AG08396 (cell line): Measurements from ENCODE around the gene MRPL1.
"Not testable (repeated sequence)": the region's sequence is repeated elsewhere in the genome, so short reads cannot be mapped to it uniquely, and the experiment has no call there.

Experiments used
- DNase-seq: peaks from one replicate; pipeline ENCODE4 v3.0.0; 2012; ENCODE audit warnings: low spot score, mixed read lengths

Gene MRPL1

DNA sequence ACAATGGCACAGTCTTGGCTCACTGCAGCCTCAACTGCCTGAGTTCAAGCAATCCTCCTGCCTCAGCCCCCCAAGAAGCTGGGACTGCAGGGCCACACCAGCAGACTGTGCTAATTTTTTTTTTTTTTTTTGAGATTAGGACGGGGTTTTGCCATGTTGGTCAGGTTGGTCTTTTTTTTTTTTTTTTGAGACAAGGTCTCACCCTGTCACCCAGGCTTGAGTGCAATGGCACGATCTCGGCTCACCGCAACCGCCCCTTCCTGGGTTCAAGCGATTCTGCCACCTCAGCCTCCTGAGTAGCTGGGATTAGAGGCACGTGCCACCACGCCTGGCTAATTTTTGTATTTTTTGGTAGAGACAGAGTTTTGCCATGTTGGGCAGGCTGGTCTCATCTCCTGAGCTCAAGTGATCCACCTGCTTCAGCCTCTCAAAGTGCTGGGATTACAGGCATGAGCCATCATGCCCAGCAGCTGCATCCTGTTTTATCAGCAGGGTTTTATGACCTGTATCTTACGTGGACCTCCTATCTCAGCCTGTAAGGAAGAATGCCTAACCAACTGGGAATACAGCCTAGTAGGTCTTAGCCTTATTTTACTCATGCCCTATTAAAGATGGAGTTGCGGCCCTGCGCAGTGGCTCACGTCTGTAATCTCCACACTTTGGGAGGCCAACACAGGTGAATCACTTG lies 13.2 kb upstream of the MRPL1 start:
- DNase-seq = no peak

- no peak for DNase-seq
Measured at GRCh38 chr4:77852892-77853495, 9.6 kb upstream of the MRPL1 start.

- DNase-seq = no peak
Measured at GRCh38 chr4:77854431-77855111, 8.1 kb upstream of the MRPL1 start.

- no peak for DNase-seq
Measured at GRCh38 chr4:77856152-77856551, 6.5 kb upstream of the MRPL1 start.

DNA sequence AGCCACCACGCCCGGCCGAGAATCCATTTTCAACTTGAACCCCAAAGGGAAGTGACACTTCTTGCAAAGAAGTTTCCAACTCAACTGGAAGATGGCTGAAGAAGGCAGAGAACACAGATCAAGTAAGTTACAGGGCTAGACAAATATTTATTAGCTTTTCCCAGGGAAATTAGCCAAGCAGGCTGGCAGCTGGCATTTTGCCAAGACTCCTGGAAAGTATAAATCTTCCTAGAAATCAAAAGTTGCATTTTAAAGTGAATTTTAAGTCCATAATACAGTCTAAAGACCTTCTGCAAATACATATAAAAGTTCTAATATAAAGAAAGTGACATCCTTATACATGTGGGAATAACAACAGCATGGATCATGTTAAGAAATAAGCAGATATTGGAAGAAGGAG lies 3.4 kb upstream of the MRPL1 start:
- DNase-seq = no peak

DNA sequence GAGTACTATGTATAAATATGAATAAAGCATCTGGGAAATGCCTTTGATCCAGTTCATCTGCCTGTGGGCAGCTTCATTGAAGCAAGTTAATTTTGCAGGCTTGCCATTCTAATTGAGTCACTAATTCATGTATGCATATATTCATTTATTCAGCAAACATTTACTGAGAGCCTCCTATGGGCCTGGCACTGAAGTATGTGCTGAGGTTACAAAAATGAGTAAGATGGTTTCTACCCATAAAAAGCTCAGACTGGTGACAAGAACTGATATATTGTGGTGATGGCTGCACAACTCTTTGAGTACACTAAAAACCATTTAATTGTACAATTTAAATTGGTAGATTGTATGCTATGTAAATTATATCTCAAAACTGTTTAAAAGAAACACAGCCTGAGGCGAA lies 1.1 kb upstream of the MRPL1 start:
- no peak for DNase-seq

GRCh38 chr4:77863341-77863740 lies 711 bp downstream of the MRPL1 start:
- not testable (repeated sequence) for DNase-seq

DNA sequence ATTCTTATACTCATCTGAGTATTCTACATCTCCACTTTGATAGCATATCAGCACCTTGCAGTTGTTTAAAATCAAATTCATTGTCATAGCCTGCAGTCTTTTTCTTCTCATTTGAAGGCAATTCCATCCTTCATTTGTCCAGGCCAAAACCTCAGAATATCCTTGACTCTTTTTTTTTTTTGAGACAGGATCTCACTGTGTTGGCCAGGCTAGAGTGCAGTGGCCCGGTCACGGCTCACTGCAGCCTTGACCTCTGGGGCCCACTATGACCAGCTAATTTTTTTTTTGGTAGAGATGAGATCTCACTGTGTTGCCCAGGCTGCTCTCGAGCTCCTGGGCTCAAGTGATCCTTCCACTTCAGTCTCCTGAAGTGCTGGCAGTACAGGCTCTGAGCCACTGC lies 2.6 kb downstream of the MRPL1 start:
- no peak for DNase-seq

DNA sequence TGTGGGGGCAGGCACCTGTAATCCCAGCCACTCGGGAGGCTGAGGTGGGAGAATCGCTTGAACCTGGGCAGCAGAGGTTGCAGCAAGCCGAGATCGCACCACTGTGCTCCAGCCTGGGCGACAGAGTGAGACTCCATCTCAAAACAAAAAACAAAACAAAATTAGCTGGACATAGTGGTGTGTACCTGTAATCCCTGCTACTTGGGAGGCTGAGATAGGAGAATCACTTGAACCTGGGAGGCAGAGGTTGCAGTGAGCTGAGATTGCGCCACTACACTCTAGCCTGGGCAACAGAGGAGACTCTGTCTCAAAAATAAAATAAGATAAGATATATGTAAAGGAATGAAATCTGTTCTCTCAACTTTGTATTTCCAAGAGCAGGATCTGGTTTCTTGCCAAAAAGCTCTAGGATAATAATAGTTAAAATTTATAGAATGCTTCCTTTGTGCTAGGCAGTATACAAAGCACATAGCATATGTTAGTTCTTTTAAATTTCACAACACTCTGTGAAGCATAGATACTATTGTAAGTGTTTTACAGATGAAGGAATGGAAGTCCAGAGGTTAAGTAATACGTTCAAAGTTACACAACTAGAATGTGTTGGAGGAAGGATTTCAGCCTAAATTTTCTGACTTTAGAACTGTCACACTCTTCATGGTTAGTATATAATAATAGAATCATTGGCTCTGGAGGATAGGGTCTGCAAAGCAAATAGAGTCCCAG lies 10.3 kb downstream of the MRPL1 start:
- DNase-seq = no peak

DNA sequence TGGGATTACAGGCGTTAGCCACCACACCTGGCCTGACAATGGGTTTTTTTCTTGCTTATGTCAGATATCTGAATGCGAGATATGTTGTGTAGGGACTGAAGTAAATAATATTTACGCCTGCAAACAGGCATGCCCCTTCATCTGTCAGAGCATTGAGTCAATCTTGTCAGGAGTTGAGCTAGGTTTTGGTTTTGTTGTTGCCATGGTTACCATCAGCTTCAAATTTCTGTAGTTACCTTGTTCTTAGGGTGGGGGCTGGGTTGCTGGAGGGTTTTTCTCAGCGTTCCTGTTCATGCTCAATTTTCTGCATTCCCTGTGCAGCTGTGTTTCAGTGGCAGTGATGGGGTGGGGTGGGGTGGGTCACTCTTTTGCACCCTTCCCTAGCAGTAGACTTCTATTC lies 14.5 kb downstream of the MRPL1 start:
- no peak for DNase-seq

DNA sequence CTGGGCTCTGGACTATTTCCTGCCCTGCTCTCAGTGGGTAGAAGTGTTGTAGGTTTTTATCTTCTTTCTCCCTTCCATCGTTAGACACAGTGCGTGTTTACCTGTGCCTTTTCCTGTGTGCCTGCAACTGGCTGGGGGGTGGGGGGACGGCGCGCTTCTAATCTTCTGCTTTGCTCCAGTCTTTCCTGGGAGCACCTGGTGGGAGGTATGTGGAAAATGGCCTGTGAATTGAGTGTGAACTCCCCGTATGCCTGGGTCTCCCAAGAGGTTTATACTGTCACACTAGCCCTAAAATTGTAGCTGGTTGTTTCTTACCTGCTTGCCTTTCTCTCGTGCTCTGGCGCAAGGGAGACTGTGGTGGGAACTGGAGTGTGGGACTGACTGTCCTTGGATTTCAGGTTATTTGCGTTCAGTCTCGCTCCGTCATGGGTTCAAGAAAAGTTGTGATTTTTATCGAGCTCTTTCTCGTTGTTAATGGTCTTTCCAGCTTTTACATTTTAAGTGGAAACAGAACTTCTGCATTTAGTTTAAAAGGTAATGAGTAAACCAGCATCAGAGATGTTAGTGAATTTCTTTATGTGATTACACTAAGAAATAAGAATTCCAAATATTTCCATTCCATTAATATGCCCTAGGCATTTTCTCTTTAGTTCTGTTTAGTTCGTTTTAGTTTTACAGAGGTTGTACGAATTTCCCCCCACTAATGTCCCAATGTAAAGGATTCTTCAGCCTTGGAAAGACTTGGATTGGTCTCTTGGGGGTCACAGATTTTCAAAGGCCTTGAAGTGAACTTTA lies 15.3 kb downstream of the MRPL1 start:
- DNase-seq = no peak

GRCh38 chr4:77880784-77881183 lies 18.2 kb downstream of the MRPL1 start:
- no peak for DNase-seq

DNA sequence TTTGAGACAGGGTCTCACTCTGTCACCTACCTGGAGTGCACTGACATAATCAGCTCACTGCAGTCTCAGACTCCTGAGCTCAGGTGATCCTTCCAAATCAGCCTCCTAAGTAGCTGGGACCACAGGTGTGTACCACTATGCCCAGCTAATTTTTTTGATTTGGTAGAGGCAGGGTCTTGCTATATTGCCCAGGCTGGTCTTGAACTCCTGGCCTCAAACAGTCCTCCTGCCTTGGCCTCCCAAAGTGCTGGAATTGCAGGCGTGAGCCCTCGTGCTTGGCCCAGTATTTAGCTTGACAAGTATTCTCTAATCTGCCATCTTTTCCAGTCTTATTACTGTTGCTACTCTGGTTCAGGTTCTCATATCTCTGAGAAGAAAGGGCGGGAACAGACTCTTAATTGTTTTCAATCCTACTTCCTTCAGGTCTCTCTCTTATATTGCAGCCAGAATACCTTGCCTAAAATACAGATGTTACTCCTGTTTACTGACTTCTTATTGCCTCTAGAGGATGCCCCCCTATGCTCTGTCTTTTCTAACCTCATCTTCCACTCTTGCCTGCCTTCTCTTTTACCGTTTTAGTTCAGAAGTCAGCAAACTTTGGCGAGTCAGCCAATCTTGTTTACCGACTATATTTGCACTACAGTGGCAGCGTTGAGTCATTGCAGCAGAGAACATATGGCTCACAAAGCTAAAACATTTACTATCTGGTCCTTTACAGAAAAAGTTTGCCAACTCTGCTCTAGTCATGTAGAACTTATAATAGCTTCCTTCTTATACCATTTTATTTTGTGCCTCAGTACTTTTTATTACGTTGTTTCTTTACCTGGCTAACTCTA lies 19.0 kb downstream of the MRPL1 start:
- DNase-seq = no peak

DNA sequence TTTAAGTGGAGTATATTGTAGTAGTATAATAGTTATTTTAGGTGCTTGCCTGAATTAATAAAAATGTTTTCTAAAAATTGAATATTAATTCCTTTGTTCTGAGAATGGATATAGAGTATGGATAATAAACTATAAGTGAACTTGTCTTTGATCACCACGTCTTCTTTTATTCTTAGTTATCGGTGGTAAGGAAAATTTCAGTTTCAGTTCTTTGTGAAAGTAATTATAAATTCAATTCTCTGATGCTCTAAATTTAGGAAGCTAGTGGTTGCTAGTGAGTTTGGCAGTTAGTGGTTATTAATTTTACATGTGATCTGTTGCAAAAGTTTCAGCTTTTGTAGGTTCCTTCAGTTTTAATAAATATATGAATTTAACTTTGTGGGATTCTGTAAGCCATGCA lies 30.8 kb downstream of the MRPL1 start:
- DNase-seq = no peak

GRCh38 chr4:77899607-77900006 lies 37.0 kb downstream of the MRPL1 start:
- no peak for DNase-seq

- DNase-seq = no peak
Measured at GRCh38 chr4:77903186-77903585, 40.6 kb downstream of the MRPL1 start.

GRCh38 chr4:77905651-77906263 lies 43.1 kb downstream of the MRPL1 start:
- DNase-seq = no peak

GRCh38 chr4:77910676-77911075 lies 48.0 kb downstream of the MRPL1 start:
- no peak for DNase-seq

- no peak for DNase-seq
Measured at GRCh38 chr4:77911091-77911490, 48.5 kb downstream of the MRPL1 start.

DNA sequence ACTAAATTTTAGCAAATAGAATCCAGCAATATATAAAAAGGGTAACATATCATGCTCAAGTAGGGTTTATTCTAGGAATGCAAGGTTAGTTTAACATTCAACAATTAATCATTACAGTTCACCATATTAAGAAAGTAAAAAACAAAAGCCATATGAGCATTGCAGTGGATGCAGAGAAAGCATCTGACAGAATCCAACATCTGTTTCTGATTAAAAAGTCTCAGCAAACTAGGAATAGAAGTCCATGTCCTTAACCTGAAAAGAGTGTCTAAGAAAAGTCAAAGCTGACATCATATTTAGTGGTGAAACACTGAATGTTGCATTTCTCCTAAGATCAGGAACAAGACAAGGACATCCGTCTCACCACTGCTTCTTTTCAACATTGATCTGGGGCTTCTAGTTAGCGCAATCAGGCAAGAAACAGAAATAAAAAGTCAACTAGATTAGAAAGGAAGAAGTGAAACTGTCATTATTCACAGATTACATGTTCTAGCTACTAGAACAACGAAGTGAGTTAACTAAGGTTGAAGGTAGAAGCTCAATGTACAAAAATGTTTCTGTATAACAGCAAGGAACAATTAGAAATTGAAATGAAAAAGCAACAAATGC lies 49.3 kb downstream of the MRPL1 start:
- no peak for DNase-seq
